Skeletal muscle tissue (tissue), 1 donor: ENCODE data around the gene MBD3L2. TPM values are rescaled to one million over a fixed set of nuclear protein-coding genes. Genes with fewer than 3 reads are reported as not detected.

Experiments
- total RNA-seq: library from RNA; depleted of rRNA; stranded (reverse); fragments of >200 nt; gene quantifications from one replicate; pipeline ENCODE4 v1.2.3, GENCODE V29; 2014

MBD3L2 gene
- total RNA-seq, 1 donor from 2014 or later, result not detected

Other genes starting within 250 kb of the MBD3L2 start
- 1.6 TPM for gene ADGRE1, start 161.7 kb upstream of the MBD3L2 start, total RNA-seq
- not detected for gene MBD3L2B, start 27.9 kb upstream of the MBD3L2 start, total RNA-seq
- not detected for gene MBD3L5, start 18.7 kb upstream of the MBD3L2 start, total RNA-seq
- gene MBD3L4, start 9.1 kb upstream of the MBD3L2 start, total RNA-seq, result not detected
- not detected for gene MBD3L3, start 9.4 kb downstream of the MBD3L2 start, total RNA-seq
- 16.7 TPM for gene ZNF557, start 20.4 kb downstream of the MBD3L2 start, total RNA-seq
- 38.6 TPM for gene INSR, start 245.1 kb downstream of the MBD3L2 start, total RNA-seq